HG03159 (cell line): ENCODE results near the gene PASK.
"Not testable (repeated sequence)": the region's sequence is repeated elsewhere in the genome, so short reads cannot be mapped to it uniquely, and the experiment has no call there.

Experiments
- ATAC-seq: cut with Tn5 transposase; IDR thresholded peaks from one replicate; pipeline ENCODE4 v1.9.1; 2021; ENCODE audit warnings: mild to moderate bottlenecking, moderate library complexity; ENCODE audit not compliant: unreplicated experiment

The PASK gene

GRCh38 chr2:241148891-241149674 is at the start of gene PASK:
Gene PASK (minus strand): TSS chr2:241149472. CDS start chr2:241143032, 6,440 bp downstream.
- peak; percentile 82 for ATAC-seq

- no peak for ATAC-seq
These were observed 49.4 kb upstream of the PASK start for GRCh38 chr2:241198381-241199279.

GRCh38 chr2:241197947-241198346 is 48.7 kb upstream of the PASK start:
- no peak for ATAC-seq

GRCh38 chr2:241197246-241197645 is 48.0 kb upstream of the PASK start:
- ATAC-seq = not testable (repeated sequence)

- ATAC-seq = no peak
These were observed 46.3 kb upstream of the PASK start for GRCh38 chr2:241195506-241196130.

- no peak for ATAC-seq
These were observed 45.5 kb upstream of the PASK start for GRCh38 chr2:241194811-241195210.

- no peak for ATAC-seq
These were observed 44.0 kb upstream of the PASK start for GRCh38 chr2:241193271-241193670.

GRCh38 chr2:241191081-241191480 is 41.8 kb upstream of the PASK start:
- no peak for ATAC-seq

- ATAC-seq = no peak
These were observed 41.2 kb upstream of the PASK start for GRCh38 chr2:241190291-241190981.

- ATAC-seq = no peak
These were observed 40.6 kb upstream of the PASK start for GRCh38 chr2:241189856-241190201.

GRCh38 chr2:241189093-241189855 is 40.0 kb upstream of the PASK start:
- ATAC-seq = no peak

GRCh38 chr2:241188361-241189092 is 39.3 kb upstream of the PASK start, which contains the start of gene ANO7:
Gene ANO7 (plus strand): TSS chr2:241188677. CDS start chr2:241190064, 1,387 bp downstream.
- ATAC-seq = no peak

GRCh38 chr2:241187918-241188234 is 38.6 kb upstream of the PASK start:
- ATAC-seq = no peak

- no peak for ATAC-seq
These were observed 38.0 kb upstream of the PASK start for GRCh38 chr2:241187101-241187917.

GRCh38 chr2:241185961-241186360 is 36.7 kb upstream of the PASK start:
- no peak for ATAC-seq

GRCh38 chr2:241184901-241185300 is 35.6 kb upstream of the PASK start:
- ATAC-seq = no peak

GRCh38 chr2:241183221-241183620 is 33.9 kb upstream of the PASK start:
- no peak for ATAC-seq

GRCh38 chr2:241182531-241183133 is 33.4 kb upstream of the PASK start:
- ATAC-seq = no peak
